ENCODE results near the gene APLP1.
"Not testable (repeated sequence)": the region's sequence is repeated elsewhere in the genome, so short reads cannot be mapped to it uniquely, and the experiment has no call there.

APLP1 gene

DNA sequence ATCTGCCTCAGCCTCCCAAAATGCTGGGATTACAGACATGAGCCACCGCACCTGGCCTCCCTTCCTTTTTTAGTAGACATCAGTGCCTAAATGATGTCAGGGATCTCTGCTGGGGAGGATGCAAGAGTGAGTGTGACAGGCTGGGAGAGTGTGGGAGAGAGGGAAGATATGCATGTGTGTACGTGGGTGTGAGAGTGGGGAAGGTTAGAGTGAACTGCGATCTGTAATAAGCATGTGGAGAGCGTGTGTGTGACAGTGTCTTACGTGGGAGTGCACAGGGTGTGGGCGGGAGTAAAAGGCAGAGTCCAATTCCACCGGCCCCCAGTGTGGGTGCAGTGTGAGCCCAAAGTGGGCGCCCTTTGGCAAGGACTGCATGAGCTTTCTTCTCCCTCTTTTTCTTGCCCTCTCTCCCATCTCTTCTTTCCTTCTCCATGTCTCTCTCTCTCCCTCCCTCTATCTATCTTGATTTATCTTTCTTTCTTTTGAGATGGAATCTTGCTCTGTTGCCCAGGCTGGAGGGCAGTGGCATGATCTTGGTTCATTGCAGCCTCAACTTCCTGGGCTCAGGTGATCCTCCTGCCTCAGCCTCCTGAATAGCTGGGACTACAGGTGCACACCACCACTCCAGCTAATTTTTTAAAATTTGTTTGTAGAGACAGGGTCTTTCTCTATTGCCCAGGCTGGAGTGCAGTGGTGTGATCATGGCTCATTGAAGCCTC, 15.2 kb upstream of the APLP1 start:
- no peak for DNase-seq

DNA sequence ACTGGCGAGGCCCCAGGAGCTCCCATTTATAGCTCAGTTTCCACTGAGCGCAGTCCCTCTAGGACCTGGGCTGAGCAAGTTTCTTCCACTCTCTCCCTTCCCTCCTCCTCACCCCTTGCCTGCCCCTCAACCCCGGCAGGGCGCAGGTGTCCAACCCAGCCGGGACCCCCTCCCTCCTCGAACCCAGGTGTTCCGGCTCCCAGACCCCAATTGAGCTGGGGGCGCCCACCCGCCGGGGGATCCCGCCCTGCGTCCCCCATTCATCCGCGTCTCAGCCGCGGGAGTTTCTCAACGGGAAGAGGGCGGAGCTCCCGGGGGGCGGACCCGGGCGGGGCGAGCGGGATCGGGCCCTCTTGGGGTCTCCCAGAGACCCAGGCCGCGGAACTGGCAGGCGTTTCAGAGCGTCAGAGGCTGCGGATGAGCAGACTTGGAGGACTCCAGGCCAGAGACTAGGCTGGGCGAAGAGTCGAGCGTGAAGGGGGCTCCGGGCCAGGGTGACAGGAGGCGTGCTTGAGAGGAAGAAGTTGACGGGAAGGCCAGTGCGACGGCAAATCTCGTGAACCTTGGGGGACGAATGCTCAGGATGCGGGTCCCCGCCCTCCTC, 11.7 kb upstream of the APLP1 start, which contains the start of gene KIRREL2:
KIRREL2 (plus strand) TSS at position 366 of the 604 bp plus-strand sequence; CDS start at position 575, 209 bp downstream.
- peak; percentile 75 for DNase-seq

DNA sequence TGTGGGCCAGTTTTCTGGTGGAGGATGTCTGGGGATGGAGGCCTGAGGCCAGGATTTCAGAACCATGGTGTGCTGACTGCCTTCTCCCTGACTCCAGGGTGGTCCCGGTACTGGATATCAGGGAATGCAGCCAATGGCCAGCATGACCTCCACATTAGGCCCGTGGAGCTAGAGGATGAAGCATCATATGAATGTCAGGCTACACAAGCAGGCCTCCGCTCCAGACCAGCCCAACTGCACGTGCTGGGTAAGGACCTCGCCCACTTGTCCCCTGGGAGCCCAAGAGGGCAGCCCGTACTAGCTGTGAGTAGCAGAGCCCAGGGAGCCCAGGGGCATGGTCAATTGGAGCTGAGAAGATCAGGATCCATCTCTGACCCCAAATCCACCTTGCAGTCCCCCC, 10.1 kb upstream of the APLP1 start:
- no peak for DNase-seq

DNA sequence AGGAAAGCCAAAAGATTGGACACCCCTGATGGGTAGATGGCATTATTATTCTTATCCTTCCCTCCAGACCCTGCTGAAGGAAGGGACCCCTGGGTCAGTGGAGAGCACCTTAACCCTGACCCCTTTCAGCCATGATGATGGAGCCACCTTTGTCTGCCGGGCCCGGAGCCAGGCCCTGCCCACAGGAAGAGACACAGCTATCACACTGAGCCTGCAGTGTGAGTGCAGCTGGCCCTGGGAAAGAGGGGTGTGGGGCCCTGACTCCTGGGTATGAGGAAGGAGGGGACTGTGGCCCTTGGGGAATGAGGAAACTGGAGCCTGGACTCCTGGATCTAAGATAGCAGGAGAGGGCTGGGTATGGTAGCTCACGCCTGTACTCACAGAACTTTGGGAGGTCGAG, 9.0 kb upstream of the APLP1 start:
- no peak for DNase-seq

DNA sequence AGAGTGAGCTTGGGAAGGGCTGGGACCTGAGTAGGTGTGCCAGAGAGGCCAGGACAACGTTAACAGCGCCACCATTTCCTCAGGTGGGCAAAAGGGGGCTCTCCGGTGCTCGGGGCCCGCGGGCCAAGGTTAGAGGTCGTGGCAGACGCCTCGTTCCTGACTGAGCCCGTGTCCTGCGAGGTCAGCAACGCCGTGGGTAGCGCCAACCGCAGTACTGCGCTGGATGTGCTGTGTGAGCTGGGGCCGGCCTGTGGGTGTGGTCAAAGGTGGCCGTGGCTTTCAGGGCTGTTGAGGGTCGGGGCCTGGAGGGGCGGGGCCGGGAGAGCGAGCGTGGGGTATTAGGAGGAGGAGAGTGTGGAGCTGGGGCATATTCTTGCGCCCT, 7.9 kb upstream of the APLP1 start:
- no peak for DNase-seq

DNA sequence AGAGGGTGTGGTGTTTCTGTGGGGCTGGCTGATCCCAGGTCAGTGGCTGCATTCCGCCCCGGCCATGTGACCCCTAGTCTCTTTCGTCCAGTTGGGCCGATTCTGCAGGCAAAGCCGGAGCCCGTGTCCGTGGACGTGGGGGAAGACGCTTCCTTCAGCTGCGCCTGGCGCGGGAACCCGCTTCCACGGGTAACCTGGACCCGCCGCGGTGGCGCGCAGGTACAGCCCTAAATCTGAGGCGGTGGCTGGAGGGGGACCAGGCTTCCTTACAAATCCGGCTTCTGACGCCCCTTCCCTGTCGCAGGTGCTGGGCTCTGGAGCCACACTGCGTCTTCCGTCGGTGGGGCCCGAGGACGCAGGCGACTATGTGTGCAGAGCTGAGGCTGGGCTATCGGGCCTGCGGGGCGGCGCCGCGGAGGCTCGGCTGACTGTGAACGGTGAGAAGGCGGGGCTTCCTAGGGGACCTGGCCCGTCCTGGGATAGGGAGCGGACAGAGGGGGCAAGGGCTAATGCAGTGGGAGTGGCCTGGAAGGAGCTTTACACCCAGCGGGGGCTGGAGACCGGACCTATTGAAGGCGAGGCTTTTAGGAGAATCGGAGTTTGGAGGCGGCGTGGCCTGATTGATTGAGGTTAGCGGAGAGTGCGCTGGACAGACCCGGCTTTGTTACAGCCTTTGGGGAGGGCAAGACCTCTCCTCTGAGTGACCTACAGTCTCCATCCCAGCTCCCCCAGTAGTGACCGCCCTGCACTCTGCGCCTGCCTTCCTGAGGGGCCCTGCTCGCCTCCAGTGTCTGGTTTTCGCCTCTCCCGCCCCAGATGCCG, 7.3 kb upstream of the APLP1 start:
- DNase-seq: no peak

DNA sequence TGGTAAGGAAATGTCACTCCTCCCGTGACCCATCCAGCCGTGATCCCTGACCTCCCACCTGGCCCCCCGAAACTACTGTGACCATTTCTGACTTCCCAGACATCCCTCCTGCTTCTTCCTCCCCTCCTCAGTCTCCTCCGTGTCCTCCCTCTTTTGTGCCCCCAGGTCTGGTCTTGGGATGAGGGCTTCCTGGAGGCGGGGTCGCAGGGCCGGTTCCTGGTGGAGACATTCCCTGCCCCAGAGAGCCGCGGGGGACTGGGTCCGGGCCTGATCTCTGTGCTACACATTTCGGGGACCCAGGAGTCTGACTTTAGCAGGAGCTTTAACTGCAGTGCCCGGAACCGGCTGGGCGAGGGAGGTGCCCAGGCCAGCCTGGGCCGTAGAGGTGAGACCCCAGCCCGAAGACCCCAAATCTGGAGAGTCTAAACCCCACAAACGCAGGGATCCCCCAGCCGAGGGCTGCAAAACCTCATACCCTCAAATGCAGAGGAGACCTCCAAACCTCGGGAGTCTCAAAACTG, 6.7 kb upstream of the APLP1 start:
- DNase-seq: no peak

DNA sequence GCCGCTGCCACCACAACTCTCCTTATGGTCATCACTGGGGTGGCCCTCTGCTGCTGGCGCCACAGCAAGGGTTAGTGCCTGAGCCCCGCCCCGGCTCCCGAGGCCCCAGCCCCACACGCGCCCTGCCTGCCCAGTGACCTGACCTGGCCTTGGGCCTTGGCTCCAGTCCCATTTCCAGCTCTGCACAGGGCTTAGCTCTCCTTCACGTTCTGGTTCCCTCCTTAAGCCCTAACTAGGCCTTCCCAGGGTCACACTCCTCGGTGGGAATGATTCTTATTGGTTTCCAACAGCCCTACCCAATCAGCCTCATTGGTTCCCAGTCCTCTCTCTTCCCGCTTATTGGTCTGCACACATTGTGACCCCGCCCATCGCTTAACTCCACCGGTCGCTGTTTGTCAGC, 5.8 kb upstream of the APLP1 start:
- no peak for DNase-seq

DNA sequence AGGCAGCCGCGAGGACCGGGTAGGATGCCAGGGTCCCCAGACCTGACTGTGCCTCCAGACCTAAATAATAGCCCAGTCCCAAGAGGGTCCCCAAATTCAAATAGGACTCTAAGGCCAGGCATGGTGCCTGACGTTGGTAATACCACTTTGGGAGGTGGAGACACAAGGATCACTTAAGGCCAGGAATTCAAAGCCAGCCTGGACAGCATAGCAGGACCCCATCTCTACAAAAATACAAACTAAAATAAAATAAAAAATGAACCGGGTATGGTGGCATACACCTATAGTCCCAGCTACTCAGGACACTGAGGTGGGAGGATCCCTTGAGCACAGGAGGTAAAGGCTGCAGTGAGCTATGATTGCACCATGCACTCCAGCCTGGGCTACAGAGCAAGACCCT, 5.4 kb upstream of the APLP1 start:
- DNase-seq: no peak

DNA sequence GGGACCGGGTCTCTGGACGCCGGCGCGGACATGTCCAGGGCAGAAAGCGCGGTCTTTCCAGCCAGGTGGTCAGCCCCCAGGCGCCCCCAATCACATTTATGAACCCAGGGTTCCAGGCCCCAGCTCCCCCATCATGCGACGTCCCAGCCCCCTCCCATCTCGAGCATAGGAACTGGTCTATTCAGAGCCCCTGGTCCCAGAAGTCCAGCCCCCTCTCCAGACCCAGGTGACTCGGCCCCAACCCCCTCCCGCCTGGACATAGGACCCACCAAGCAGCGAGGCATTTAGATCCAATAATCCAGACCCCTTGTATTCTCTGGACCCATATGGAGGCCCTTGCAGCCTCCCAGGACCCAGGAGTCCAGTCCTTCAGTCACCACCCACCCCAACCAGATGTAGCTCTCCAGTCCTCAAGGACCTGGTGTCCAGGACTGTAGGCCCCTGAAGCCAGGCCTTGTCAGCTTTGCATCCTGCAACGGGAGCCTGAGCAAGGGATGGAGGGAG, 501 bp downstream of the APLP1 start:
- no peak for DNase-seq

DNA sequence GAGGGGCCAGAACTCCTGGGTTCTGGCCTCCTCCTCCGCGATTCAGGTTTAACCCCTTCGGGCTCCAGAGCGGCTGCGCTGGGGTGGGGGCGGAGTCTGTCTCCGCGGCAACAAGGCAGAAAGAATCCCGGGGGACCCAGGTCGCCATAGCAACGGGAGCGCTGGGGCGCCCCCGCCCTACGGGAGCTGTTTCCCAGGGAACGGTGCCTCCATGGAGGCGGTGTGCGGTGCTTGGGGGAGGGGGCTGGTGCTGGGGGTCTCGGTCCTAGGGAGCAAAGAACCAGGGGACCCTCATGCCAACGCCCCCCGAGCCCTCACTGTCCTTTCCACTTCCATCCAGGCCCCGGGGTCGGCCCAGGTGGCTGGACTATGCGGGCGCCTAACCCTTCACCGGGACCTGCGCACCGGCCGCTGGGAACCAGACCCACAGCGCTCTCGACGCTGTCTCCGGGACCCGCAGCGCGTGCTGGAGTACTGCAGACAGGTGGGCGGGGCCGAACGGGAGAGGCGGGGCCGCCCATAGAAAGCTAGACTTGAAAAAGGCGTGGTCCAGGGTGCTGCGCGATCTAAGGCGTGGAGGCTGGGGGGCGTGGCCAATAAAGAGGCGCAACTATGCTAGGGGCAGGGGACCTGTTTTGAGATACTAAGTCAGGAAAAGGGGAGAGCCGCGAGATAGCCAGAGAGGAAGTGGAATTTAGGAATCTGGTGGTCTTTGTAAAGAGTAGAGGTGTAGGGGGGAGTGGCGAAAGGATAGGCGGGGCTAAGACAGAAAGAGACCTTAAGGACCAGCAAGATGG, 1.2 kb downstream of the APLP1 start:
- DNase-seq: peak; percentile 91

DNA sequence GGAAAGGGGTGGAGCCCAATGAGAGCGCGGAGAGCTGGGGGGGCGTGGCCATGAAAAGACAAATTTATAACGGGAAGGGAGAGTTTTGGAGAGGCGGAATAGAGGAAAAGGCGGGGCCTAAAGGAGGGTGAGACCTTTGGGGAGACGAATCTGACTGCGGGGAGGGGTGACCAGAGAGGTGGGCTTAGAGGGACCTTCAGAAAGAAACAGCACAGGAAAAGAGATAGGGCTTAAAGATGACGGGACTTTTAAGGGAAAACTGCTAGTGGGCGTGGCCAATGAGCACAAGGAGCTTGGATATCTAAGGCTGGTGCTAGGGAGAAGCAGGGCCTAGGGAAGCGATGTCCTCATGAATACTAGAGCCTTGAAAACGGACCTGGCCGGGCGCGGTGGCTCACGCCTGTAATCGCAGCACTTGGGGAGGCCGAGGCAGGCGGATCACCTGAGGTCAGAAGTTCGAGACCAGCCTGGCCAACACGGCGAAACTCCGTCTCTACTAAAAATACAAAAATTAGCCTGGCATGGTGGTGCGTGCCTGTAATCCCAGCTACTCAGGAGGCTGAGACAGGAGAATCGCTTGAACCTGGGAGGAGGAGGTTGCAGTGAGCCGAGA, 1.9 kb downstream of the APLP1 start:
- not testable (repeated sequence) for DNase-seq

DNA sequence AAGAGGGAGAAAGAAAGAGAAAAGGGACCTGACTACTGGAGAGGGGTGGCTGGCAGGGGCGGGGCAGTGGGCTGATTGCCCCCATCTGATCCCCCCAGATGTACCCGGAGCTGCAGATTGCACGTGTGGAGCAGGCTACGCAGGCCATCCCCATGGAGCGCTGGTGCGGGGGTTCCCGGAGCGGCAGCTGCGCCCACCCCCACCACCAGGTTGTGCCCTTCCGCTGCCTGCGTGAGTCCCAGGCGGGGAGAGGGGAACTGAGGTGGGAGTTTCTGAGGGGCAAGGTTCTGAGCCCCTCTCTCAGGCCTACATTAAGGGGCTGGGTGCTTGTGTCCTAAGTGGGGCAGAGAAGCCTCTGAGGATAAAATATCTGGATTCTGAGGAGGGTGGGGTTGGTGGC, 2.4 kb downstream of the APLP1 start:
- no peak for DNase-seq

DNA sequence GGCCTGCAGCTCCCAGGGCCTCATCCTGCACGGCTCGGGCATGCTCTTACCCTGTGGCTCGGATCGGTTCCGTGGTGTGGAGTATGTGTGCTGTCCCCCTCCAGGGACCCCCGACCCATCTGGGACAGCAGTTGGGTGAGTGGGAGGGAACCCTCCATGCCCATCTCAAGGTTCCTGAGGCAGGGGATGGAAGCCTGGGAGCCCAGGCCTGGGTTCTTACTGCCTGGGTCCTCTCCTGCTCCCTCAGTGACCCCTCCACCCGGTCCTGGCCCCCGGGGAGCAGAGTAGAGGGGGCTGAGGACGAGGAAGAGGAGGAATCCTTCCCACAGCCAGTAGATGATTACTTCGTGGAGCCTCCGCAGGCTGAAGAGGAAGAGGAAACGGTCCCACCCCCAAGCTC, 3.2 kb downstream of the APLP1 start:
- DNase-seq: no peak

DNA sequence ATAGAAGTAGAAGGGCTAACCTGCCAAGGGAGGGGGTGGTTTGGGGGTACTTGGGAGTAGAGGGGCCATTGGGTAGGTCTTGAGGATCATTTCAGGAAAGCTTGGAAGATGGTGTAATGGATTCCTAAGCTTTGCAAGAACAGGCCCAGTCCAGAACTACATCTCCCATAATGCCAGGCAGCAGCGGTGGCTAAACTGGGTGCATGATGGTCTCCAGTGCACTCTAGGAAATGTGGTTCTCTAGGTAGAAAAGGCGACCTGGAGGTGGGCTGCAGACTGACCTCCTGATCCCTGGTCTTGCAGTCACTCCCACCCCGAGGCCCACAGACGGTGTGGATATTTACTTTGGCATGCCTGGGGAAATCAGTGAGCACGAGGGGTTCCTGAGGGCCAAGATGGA, 3.8 kb downstream of the APLP1 start:
- no peak for DNase-seq

DNA sequence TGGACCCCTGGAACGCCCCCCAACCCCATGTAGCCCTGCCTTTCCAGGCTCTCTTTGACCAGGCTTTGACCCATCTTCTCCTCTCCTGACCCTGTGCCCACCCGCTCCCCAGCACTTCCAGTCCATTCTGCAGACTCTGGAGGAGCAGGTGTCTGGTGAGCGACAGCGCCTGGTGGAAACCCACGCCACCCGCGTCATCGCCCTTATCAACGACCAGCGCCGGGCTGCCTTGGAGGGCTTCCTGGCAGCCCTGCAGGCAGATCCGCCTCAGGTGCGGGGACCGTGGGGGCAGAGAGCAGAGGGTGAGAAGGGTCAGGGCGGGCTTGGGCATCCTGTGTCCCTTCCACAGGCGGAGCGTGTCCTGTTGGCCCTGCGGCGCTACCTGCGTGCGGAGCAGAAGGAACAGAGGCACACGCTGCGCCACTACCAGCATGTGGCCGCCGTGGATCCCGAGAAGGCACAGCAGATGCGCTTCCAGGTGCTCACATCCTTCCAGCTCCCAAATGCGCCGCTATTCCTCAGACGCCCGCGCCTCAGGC, 6.1 kb downstream of the APLP1 start:
- DNase-seq: no peak

DNA sequence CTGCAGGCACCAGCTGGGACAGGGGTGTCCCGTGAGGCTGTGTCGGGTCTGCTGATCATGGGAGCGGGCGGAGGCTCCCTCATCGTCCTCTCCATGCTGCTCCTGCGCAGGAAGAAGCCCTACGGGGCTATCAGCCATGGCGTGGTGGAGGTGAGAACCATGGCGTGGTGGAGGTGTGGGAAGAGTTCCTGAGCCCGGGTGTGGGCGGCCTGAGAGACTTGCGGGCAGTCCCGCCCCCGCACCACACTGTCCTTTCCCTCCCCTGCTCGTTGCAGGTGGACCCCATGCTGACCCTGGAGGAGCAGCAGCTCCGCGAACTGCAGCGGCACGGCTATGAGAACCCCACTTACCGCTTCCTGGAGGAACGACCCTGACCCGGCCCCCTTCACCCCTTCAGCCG, 10.7 kb downstream of the APLP1 start:
- no peak for DNase-seq

DNA sequence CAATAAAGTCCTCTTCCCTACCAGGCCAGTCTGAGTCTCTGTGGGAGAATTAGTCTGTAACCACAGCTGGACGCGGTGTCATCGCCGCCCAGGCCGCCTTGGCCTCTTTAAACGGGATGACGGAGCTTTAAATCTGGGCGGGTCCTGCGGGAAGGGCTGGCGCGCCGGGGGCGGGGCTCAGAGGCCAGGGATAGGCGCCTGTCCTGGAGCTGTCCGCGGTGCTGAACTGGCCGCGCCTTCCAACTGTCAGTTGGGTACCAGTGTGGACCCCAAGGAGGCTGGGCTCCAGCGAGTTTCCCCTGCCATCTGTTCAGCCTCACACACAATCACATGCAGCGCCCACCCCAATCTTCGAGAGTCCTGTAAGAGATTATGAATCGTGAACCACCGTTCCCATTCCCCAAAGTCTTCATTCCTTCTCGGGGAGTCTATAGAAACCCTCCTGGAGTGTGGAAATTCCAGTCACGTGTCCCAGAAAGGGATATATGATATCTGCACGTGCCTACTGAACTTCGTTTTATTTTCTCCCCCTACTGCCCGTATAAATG, 11.5 kb downstream of the APLP1 start:
- peak; percentile 97 for DNase-seq

DNA sequence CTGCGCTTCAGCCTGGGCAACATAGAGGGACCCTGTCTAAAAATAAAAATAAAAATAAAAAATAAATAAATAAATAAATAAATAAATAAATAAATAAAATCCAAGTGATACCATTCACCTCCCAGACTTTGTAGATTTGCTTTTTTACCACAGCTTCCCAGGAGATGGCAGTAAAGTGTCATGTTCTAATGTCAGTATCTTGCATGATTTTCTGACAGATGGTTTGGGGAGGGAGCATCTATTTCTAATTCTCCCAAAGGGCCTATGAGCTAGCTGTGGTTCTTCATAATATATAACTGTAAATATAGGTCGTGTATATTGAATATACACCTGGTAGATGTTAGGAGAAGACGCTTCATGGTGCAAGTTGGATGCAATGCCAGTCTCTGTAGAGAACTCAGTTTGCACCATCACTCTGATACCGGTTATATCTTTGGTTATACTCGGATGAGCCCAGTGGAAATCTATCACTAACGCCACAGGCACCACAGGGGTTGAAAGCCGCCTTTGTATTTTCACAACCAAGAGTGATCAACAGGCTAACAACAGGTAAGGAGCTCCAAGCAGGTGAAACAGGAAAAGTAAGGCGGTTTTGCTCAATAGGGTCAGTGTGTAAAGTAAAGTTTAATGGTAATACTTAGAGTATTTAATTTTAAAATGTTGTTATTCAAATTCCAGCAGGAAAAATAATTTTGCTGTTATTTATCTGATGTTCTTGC, 13.9 kb downstream of the APLP1 start:
- DNase-seq: no peak

DNA sequence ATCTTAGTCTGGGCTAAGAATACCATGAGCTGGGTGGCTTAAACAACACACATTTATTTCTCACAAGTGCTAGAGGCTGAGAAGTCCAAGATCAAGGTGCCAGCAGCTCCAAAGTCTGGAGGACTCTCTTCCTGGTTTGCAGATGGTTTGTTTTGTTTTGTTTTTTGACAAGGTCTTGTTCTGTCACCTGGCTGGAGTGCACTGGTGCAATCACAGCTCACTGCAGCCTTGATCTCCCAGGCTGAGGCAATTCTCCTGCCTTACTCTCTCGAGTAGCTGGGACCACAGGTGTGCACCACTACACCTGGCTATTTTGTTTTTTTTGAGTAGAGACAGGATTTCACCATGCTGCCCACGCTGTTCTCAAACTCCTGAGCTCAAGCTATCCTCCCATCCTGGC, 15.5 kb downstream of the APLP1 start:
- DNase-seq: no peak

DNA sequence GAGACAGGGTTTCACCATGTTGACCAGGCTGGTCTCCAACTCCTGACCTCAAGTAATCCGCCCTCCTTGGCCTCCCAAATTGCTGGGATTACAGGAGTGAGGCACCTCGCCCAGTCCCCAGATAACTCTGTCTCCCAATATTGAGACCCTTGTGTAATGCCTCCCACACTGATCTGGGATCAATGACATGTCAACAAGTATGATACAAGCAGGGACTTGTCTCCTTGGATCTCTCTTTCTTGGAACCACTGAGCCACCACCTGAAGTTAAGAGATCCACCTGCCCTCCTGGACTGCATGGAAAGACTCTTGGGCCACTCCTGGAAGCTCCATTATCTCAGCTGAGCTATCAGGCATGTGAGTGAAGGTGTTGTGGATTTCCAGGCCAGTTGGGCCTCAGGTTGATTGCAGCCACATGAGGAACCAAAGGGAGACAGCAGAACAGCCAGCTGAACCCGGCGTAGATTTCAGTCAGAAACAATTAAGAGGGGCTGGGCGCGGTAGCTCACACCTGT, 16.9 kb downstream of the APLP1 start:
- no peak for DNase-seq
